Suprapubic skin (tissue), 4 donors: ENCODE data around the gene S100A9.

Experiments
- EP300 ChIP-seq: sonication (generic); formaldehyde crosslinking; IDR thresholded peaks from one replicate; pipeline ENCODE4 v1.6.1; 2017; ENCODE audit warnings: antibody characterized with exemption
- POLR2A ChIP-seq, 2 donors: fragments of 450-650 bp; IDR thresholded peaks; one replicate each; pipeline ENCODE4 v1.6.1; 2017; ENCODE audit warnings: antibody characterized with exemption in 2 of 2, mild to moderate bottlenecking in 2 of 2, moderate library complexity in 2 of 2
- POLR2AphosphoS5 ChIP-seq, 3 donors: sonication (generic); formaldehyde crosslinking; IDR thresholded peaks; one replicate each; pipeline ENCODE4 v1.6.1; 2017; ENCODE audit warnings: antibody characterized with exemption in 3 of 3
- TF ChIP-seq, protein P1 (sequence below), 2 donors: fragments of 200-600 bp in 1 of 2; fragments of 450-650 bp in 1 of 2; sonication (generic) in 1 of 2; IDR thresholded peaks; one replicate each; pipeline ENCODE4 v1.5.1; 2016 to 2019; ENCODE audit warnings: antibody characterized with exemption in 2 of 2, mild to moderate bottlenecking in 1 of 2, moderate library complexity in 1 of 2

- TF ChIP-seq EP300 (no peak), POLR2AphosphoS5 (IDR thresholded peaks at IDR 0.05) (no peak), POLR2A (IDR thresholded peaks at IDR 0.05) (no peak)
- TF ChIP-seq, protein P1, sequence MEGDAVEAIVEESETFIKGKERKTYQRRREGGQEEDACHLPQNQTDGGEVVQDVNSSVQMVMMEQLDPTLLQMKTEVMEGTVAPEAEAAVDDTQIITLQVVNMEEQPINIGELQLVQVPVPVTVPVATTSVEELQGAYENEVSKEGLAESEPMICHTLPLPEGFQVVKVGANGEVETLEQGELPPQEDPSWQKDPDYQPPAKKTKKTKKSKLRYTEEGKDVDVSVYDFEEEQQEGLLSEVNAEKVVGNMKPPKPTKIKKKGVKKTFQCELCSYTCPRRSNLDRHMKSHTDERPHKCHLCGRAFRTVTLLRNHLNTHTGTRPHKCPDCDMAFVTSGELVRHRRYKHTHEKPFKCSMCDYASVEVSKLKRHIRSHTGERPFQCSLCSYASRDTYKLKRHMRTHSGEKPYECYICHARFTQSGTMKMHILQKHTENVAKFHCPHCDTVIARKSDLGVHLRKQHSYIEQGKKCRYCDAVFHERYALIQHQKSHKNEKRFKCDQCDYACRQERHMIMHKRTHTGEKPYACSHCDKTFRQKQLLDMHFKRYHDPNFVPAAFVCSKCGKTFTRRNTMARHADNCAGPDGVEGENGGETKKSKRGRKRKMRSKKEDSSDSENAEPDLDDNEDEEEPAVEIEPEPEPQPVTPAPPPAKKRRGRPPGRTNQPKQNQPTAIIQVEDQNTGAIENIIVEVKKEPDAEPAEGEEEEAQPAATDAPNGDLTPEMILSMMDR (IDR thresholded peaks at IDR 0.05), result no peak
These were observed 16.2 kb upstream of the S100A9 start for GRCh38 chr1:153341431-153341934.
